Panc1 (cell line): ENCODE data around the gene LDHAL6B.

Experiments used
- CTCF ChIP-seq: fragments of 450-650 bp; IDR thresholded peaks from 2 replicates; pipeline ENCODE4 v1.5.1; 2017; ENCODE audit warnings: mild to moderate bottlenecking
- POLR2AphosphoS5 ChIP-seq: IDR thresholded peaks from 2 replicates; pipeline ENCODE4 v1.6.1; 2012; ENCODE audit warnings: mild to moderate bottlenecking, low read depth, low read length, moderate library complexity
- SIN3A ChIP-seq: IDR thresholded peaks from 2 replicates; pipeline ENCODE4 v1.6.1; 2012; ENCODE audit warnings: low read depth, mild to moderate bottlenecking, low read length, moderate library complexity, borderline replicate concordance; ENCODE audit not compliant: insufficient read depth
- TCF7L2 ChIP-seq: IDR thresholded peaks from 2 replicates; pipeline ENCODE4 v1.6.1; 2011; ENCODE audit warnings: mild to moderate bottlenecking, low read depth, low read length, inconsistent platforms

DNA sequence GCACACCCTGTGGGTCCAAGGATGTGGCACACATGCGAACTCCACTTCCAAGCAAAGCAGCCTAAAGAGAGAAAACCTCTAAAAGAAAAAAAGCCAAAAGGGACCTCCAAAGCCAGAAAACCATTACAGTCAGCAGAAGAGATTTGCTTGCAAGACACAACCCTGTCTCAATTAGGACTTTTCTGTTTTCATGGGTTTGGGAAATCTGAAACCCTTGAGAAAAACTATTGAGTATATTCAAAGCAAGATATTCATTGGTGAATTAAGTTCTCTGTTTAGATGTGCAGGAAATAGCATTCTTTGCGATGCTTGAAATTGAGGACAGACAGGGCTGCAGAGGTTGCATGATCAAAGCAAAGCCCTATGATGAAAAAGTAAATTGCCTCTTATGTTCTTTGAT is 10.2 kb upstream of the LDHAL6B start:
- no peak for TF ChIP-seq SIN3A
- no peak for TF ChIP-seq CTCF
- no peak for TF ChIP-seq POLR2AphosphoS5
- TF ChIP-seq TCF7L2, result no peak
